ENCODE measurements around the gene TAS1R3. TPM values are rescaled to one million over a fixed set of nuclear protein-coding genes. Genes with fewer than 3 reads are reported as not detected.

Gene TAS1R3
- total RNA-seq, 8 experiments from 2014 or later: 0.65 to 2.3 (median 1.2) TPM

DNA sequence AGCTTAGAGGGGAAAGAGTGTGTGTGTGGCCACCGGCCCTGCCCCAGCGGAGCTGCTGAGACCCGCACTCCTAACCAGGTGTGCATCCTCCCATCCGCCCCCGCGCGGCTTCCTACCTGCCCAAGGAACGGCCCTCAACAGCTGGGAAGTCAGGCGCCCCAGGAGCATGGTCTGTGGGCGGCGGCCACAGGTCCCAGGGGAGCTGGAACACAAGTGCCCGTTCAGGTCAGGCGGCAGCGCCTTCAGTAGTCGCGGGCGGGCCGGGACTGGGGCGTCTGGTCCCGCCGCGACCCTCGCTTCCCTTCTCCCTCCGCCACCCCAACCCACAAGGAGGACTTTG, 43.5 kb downstream of the TAS1R3 start:
- in situ Hi-C loops (cut with MboI; ENCODE audit: low pct_unique_long_range_greater_than_20kb in 2 of 9, low sequenced_read_pairs in 9 of 9, unreplicated experiment in 9 of 9): no loop called here
- H3K27ac ChIP-seq: peak overlapping the region; percentile 90 to 99
- H3K4me3 ChIP-seq: peak overlapping the region; percentile 72 to 97 (median 80)
- 0 to 4% methylated on average over 1 to 5 of the region's 24 CpGs; no CpG with 5 or more reads in 8 of the 10 experiments for WGBS, 10 experiments
- peaks cover 26 to 29% of the 10 kb centered on the region in 2 donors for H3K4me1 ChIP-seq (replicated peaks in 1 of 2)
- ATAC-seq (replicated peaks in 6 of 8): peak in 5 of 8 experiments; percentile 0 to 7 (median 1)

GRCh38 chr1:1374929-1375662, 44.0 kb downstream of the TAS1R3 start, which contains the start of gene AURKAIP1:
TSS of gene AURKAIP1 (minus strand) at chr1:1375207. CDS start at chr1:1374756, 451 bp downstream.
- Histone ChIP-seq H3K4me1 (replicated peaks in 1 of 2) (peaks cover 26 to 29% of the 10 kb centered on the region in 2 donors), H3K4me3 (peak within 1 kb of the TSS; percentile 72 to 97 (median 80)), H3K27ac (peak within 1 kb of the TSS; percentile 97 to 99)
- in situ Hi-C loops (cut with MboI; ENCODE audit: low pct_unique_long_range_greater_than_20kb in 2 of 9, low sequenced_read_pairs in 9 of 9, unreplicated experiment in 9 of 9): no loop called here
- 0 to 10% (median 1%) methylated on average over 2 to 48 of the region's 85 CpGs; no CpG with 5 or more reads in 4 of the 10 experiments for WGBS, 10 experiments
- ATAC-seq (replicated peaks in 6 of 8): peak; percentile 85 to 96 (median 92)

- Histone ChIP-seq H3K4me1 (replicated peaks in 1 of 2) (peaks cover 25 to 28% of the 10 kb centered on the region in 2 donors), H3K27ac (peak overlapping the region; percentile 97 to 99), H3K4me3 (no peak overlapping the region)
- no peak for ATAC-seq (replicated peaks in 6 of 8)
- WGBS, 10 experiments: 56 to 100% (median 89%) methylated on average over 1 to 9 of the region's 10 CpGs; no CpG with 5 or more reads in 1 of the 10 experiments
- in situ Hi-C loops (cut with MboI; ENCODE audit: low pct_unique_long_range_greater_than_20kb in 2 of 9, low sequenced_read_pairs in 9 of 9, unreplicated experiment in 9 of 9): no loop called here
Observed at GRCh38 chr1:1376551-1377226, 45.6 kb downstream of the TAS1R3 start.

GRCh38 chr1:1377540-1378205, 46.6 kb downstream of the TAS1R3 start:
- peaks cover 17 to 19% of the 10 kb centered on the region in 2 donors for H3K4me1 ChIP-seq (replicated peaks in 1 of 2)
- H3K4me3 ChIP-seq: no peak overlapping the region
- no peak for ATAC-seq (replicated peaks in 6 of 8)
- H3K27ac ChIP-seq: no peak overlapping the region
- in situ Hi-C loops (cut with MboI; ENCODE audit: low pct_unique_long_range_greater_than_20kb in 2 of 9, low sequenced_read_pairs in 9 of 9, unreplicated experiment in 9 of 9): no loop called here
- WGBS, 10 experiments: 85 to 100% (median 92%) methylated on average over 2 to 16 of the region's 16 CpGs; no CpG with 5 or more reads in 1 of the 10 experiments

DNA sequence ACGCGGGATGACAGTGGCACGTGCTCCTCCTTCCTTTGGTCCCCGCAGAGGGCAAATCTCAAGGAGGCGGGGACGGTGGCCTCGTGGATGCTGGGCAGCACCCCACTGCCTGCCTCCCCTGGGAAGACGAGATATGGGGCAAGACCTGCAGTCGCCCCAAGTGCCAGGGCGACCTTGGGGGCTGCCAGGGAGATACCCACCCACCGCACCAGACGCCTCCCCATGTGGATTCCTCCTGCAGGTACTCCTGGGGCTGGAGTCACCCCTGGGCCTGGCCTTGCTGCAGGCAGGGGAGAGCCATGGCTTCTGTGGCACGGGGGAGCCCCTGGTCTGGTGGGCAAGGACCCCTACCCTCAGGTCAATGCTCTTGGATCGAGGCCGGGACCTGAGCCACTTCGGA, 49.8 kb downstream of the TAS1R3 start:
- Histone ChIP-seq H3K4me1 (replicated peaks in 1 of 2) (peaks cover 6 to 7% of the 10 kb centered on the region in 2 donors), H3K27ac (no peak overlapping the region), H3K4me3 (no peak overlapping the region)
- peak in 3 of 8 experiments; percentile 6 to 12 (median 9) for ATAC-seq (replicated peaks in 6 of 8)
- WGBS, 10 experiments: 86 to 100% methylated on average over 3 to 5 of the region's 16 CpGs; no CpG with 5 or more reads in 8 of the 10 experiments
- in situ Hi-C loops (cut with MboI; ENCODE audit: low pct_unique_long_range_greater_than_20kb in 2 of 9, low sequenced_read_pairs in 9 of 9, unreplicated experiment in 9 of 9): no loop called here

DNA sequence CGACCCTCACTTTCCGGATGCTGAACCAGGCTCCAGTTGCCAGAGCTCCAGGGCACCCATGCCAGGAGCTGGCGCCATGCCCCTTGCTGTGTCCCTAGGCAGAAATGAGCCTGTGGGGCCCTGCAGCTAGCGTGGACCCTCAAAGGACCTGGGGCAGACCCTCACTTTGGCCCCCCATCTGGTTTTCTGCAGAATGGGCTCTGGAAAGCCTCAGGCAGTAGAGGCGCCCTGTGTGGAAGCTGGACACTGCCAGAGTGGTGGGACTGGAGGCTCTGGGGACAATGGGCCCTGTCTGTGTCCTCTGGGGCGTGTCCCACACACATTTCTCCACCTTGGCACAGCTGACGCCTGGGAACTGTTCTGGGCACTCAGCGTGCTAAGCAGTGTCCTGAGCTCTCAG, 50.2 kb downstream of the TAS1R3 start:
- 80 to 100% (median 90%) methylated on average over 1 to 4 of the region's 8 CpGs; no CpG with 5 or more reads in 7 of the 10 experiments for WGBS, 10 experiments
- Histone ChIP-seq H3K4me3 (no peak overlapping the region), H3K27ac (no peak overlapping the region), H3K4me1 (replicated peaks in 1 of 2) (peaks cover 1 to 3% of the 10 kb centered on the region in 2 donors)
- peak in 4 of 8 experiments; percentile 0 to 7 (median 4) for ATAC-seq (replicated peaks in 6 of 8)
- in situ Hi-C loops (cut with MboI; ENCODE audit: low pct_unique_long_range_greater_than_20kb in 2 of 9, low sequenced_read_pairs in 9 of 9, unreplicated experiment in 9 of 9): no loop called here

Other genes with a start within 250 kb of the TAS1R3 start
- 10 to 100 TPM in 3 of 8 experiments, 1 to 10 TPM in 5; 5.8 to 17.9 (median 9.7) TPM for gene C1orf159, start 215.2 kb upstream of the TAS1R3 start, total RNA-seq
- under 1 TPM in 2 of 8 experiments, not detected in 6; 0.43 to 0.59 TPM for gene TTLL10, start 157.4 kb upstream of the TAS1R3 start, total RNA-seq
- under 1 TPM in 2 of 8 experiments, not detected in 6; 0.24 to 0.49 TPM for gene TNFRSF18, start 124.7 kb upstream of the TAS1R3 start, total RNA-seq
- under 1 TPM in 6 of 8 experiments, not detected in 2; 0.18 to 1.00 (median 0.25) TPM for gene TNFRSF4, start 117.1 kb upstream of the TAS1R3 start, total RNA-seq
- gene SDF4, start 99.3 kb upstream of the TAS1R3 start, total RNA-seq: 100 to 1,000 TPM in 3 of 8 experiments, 10 to 100 TPM in 5; 53.9 to 202 (median 76.8) TPM
- gene B3GALT6, start 99.0 kb upstream of the TAS1R3 start, total RNA-seq: 10 to 100 TPM in 7 of 8 experiments, 1 to 10 TPM in 1; 9.7 to 36.9 (median 19.7) TPM
- gene C1QTNF12, start 84.6 kb upstream of the TAS1R3 start, total RNA-seq: 1 to 10 TPM in 6 of 8 experiments, under 1 TPM in 1, not detected in 1; 0.99 to 6.1 (median 1.8) TPM
- 10 to 100 TPM; 34.4 to 62.7 (median 46.5) TPM for gene UBE2J2, start 57.4 kb upstream of the TAS1R3 start, total RNA-seq
- 1 to 10 TPM; 1.8 to 6.9 (median 3.2) TPM for gene SCNN1D, start 50.8 kb upstream of the TAS1R3 start, total RNA-seq
- 10 to 100 TPM; 23.9 to 88.9 (median 48.9) TPM for gene ACAP3, start 23.4 kb upstream of the TAS1R3 start, total RNA-seq
- gene PUSL1, start 22.7 kb upstream of the TAS1R3 start, total RNA-seq: 10 to 100 TPM; 12.0 to 45.8 (median 22.4) TPM
- gene INTS11, start 6.6 kb upstream of the TAS1R3 start, total RNA-seq: 100 to 1,000 TPM in 4 of 8 experiments, 10 to 100 TPM in 4; 67.5 to 142 (median 103) TPM
- gene CPTP, start 6.5 kb upstream of the TAS1R3 start, total RNA-seq: 10 to 100 TPM; 11.2 to 22.4 (median 13.4) TPM
- gene DVL1, start 18.1 kb downstream of the TAS1R3 start, total RNA-seq: 10 to 100 TPM; 47.8 to 81.4 (median 56.8) TPM
- 100 to 1,000 TPM in 2 of 8 experiments, 10 to 100 TPM in 6; 13.2 to 115 (median 34.5) TPM for gene MXRA8, start 27.3 kb downstream of the TAS1R3 start, total RNA-seq
- 100 to 1,000 TPM in 7 of 8 experiments, 10 to 100 TPM in 1; 85.0 to 210 (median 152) TPM for gene AURKAIP1, start 43.9 kb downstream of the TAS1R3 start, total RNA-seq
- 100 to 1,000 TPM in 7 of 8 experiments, 10 to 100 TPM in 1; 99.6 to 392 (median 163) TPM for gene CCNL2, start 68.1 kb downstream of the TAS1R3 start, total RNA-seq
- gene MRPL20, start 76.0 kb downstream of the TAS1R3 start, total RNA-seq: 100 to 1,000 TPM; 127 to 221 (median 160) TPM
- gene ANKRD65, start 90.0 kb downstream of the TAS1R3 start, total RNA-seq: 1 to 10 TPM in 2 of 8 experiments, under 1 TPM in 6; 0.21 to 1.9 (median 0.61) TPM
- gene VWA1, start 104.4 kb downstream of the TAS1R3 start, total RNA-seq: 10 to 100 TPM in 2 of 8 experiments, 1 to 10 TPM in 5, under 1 TPM in 1; 0.51 to 19.5 (median 5.8) TPM
- gene ATAD3C, start 118.4 kb downstream of the TAS1R3 start, total RNA-seq: 1 to 10 TPM in 2 of 8 experiments, under 1 TPM in 6; 0.38 to 2.1 (median 0.64) TPM
- gene ATAD3B, start 140.5 kb downstream of the TAS1R3 start, total RNA-seq: 10 to 100 TPM; 15.2 to 66.0 (median 32.7) TPM
- 10 to 100 TPM; 19.8 to 65.2 (median 35.2) TPM for gene ATAD3A, start 180.9 kb downstream of the TAS1R3 start, total RNA-seq
- gene TMEM240, start 209.3 kb downstream of the TAS1R3 start, total RNA-seq: 10 to 100 TPM in 5 of 8 experiments, 1 to 10 TPM in 1, under 1 TPM in 2; 0.61 to 14.0 (median 10.5) TPM
- gene SSU72, start 243.6 kb downstream of the TAS1R3 start, total RNA-seq: 100 to 1,000 TPM in 2 of 8 experiments, 10 to 100 TPM in 6; 73.2 to 138 (median 95.5) TPM

Data from motor neuron (in vitro differentiated cells).